ENCODE measurements around the gene ITFG1.

- TF ChIP-seq POLR2AphosphoS5 (IDR thresholded peaks at IDR 0.05; ENCODE audit: low read depth, low read length) (no peak), SIN3A (IDR thresholded peaks at IDR 0.05; ENCODE audit: borderline replicate concordance, insufficient read depth, low read length) (no peak), TAF1 (IDR thresholded peaks at IDR 0.05; ENCODE audit: borderline replicate concordance, insufficient read depth, low read length) (no peak), REST (IDR thresholded peaks at IDR 0.05; ENCODE audit: insufficient read depth in 1 of 2, low read depth in 2 of 2, low read length in 2 of 2) (no peak), FOXP2 (optimal IDR thresholded peaks at IDR 0.05; ENCODE audit: borderline replicate concordance, extremely low read depth, extremely low read length, insufficient read depth) (no peak)
Measured at GRCh38 chr16:47382362-47382761, 78.5 kb downstream of the ITFG1 start.
